ENCODE data around the gene POMGNT1. TPM values are rescaled to one million over a fixed set of nuclear protein-coding genes. Genes with fewer than 3 reads are reported as not detected.
A peak's percentile ranks its signal among the peaks of the same experiment; 100 is the strongest.

POMGNT1 gene
- total and polyA plus RNA-seq, 2 of the 13 experiments (the other 11 are each of a cell fraction or from before 2014, with no cell fraction given): 33.9 to 46.8 TPM

- TF ChIP-seq ZNF234 (CRISPR knock-in tag; conservative IDR thresholded peaks at IDR 0.05): no peak
- TF ChIP-seq TRIM22 (IDR thresholded peaks at IDR 0.05): no peak
- no peak for TF ChIP-seq ZSCAN12 (CRISPR knock-in tag; IDR thresholded peaks at IDR 0.05)
- TF ChIP-seq MLX (CRISPR knock-in tag; IDR thresholded peaks at IDR 0.05): no peak
- peak; percentile 75; the same call in 1 of the 2 replicates for TF ChIP-seq XBP1 (CRISPR knock-in tag; IDR thresholded peaks at IDR 0.05)
- peak; percentile 56 for TF ChIP-seq SAP130 (CRISPR knock-in tag; IDR thresholded peaks at IDR 0.05; ENCODE audit: low read depth)
- TF ChIP-seq TCF7 (IDR thresholded peaks at IDR 0.05; ENCODE audit: low read depth): no peak
- no peak for TF ChIP-seq HMGXB3 (CRISPR knock-in tag; IDR thresholded peaks at IDR 0.05; ENCODE audit: borderline replicate concordance)
- TF ChIP-seq ZFX (CRISPR knock-in tag; IDR thresholded peaks at IDR 0.05; ENCODE audit: low read depth): peak; percentile 62
- TF ChIP-seq ZNF776 (CRISPR knock-in tag; IDR thresholded peaks at IDR 0.05): no peak
- no peak for TF ChIP-seq GMEB2 (CRISPR knock-in tag; IDR thresholded peaks at IDR 0.05; ENCODE audit: low read depth)
- TF ChIP-seq ZNF550 (CRISPR knock-in tag; IDR thresholded peaks at IDR 0.05; ENCODE audit: borderline replicate concordance): no peak
- no peak for TF ChIP-seq MTERF4 (CRISPR knock-in tag; IDR thresholded peaks at IDR 0.05)
- TF ChIP-seq ESRRA (CRISPR knock-in tag; IDR thresholded peaks at IDR 0.05; ENCODE audit: low read depth): peak; percentile 92
- TF ChIP-seq ZNF12 (CRISPR knock-in tag; IDR thresholded peaks at IDR 0.05): no peak
- no peak for TF ChIP-seq DZIP1 (CRISPR knock-in tag; IDR thresholded peaks at IDR 0.05)
- no peak for TF ChIP-seq RFXANK (CRISPR knock-in tag; IDR thresholded peaks at IDR 0.05)
- TF ChIP-seq BRCA1 (CRISPR knock-in tag; IDR thresholded peaks at IDR 0.05): no peak
- no peak for TF ChIP-seq ZNF317 (CRISPR knock-in tag; IDR thresholded peaks at IDR 0.05)
These were observed 15.0 kb downstream of the POMGNT1 start (continued) for GRCh38 chr1:46183079-46183847.

Measured in HepG2 (cell line).